Measurements from ENCODE around the gene ZNF597.

The ZNF597 gene

DNA sequence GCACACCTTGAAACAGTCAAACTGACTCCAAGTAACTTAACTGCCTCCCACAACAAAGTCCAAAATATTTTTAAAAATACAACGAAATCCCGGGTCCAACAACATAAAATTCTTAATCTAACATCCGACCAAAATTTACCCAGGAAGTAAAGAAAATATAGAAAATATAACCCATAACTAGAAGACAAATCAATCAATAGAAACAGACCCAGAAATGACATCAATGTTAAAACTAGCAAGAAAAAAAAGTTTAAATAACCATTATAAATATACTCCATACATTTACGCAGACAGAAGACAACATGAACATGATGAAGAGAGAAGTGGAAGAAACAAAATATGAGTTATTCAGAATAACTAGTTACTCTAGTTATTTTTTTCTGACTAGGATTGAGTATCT, 3.7 kb downstream of the ZNF597 start:
- DNase-seq, result no peak

DNA sequence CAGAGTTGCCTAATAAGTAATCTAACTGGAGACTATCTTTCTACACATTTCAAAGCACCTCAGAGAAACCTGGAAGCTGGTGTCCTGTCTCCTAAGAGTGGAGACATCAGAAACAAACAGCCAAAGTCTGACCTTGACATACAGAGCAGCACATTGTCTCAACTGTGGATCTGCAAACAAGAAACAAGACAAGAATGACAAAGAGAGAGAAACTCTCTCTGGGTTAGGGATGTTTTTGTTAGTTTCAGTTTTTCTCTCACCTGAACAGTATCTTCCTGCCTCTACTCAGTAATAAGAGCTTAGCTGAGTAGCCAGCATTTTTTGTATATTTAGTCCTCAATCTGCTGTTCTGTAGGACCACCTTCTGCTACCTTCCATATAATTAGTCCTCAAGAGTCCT, 8.9 kb downstream of the ZNF597 start:
- DNase-seq, result no peak

DNA sequence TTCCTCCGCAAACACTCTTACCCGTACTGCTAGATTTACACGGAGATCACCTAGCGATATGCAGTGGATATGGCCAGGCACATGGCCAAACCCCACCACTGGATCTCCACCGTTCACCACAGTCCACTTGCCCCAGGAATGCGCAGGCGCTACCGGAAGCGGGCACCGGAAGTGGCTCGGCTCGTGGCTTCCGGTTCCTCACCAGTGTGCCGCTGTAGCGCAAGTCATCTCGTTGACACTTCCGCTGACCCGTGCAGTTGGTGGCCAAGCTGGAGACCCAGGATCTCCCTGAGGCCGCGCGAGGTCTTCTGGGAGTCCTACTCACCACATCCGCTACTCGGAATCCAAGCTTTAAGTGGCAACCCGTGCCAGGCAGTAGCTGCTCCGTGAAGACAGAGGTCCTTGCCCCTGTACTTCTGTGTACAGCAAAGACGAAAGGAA, 11.5 kb downstream of the ZNF597 start:
- no peak for DNase-seq

DNA sequence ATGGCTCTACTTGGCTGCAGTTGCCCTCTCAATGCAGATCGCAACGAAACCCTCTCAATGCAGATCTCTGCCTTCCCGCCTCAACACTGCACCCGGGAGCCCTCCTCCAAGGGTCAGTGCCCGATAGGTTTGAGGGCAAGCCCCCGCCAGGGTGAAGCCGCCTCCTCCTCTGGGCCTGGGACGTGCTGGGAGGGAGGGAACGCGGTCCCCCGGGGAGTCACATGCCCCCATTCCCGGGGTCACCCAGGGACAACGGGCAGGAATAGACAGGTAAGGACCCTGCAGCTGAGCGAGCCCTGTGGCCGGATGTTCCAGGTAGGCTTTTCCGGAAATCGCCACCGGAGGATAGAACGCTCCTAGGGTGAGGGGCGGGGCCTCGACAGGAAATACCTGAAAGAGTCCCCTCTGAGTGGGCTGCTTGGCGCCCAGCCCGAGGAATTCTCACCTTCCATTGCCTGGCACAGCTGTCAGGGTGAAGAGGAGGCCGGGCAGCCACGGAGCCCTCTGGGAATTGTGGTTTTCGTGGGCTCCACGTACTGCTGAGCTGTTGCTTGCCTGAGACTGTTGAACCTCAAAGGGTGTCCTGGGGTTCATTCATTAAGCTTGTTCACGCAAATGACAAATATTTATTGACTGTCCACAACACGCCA, 29.4 kb downstream of the ZNF597 start:
- DNase-seq, result no peak

DNA sequence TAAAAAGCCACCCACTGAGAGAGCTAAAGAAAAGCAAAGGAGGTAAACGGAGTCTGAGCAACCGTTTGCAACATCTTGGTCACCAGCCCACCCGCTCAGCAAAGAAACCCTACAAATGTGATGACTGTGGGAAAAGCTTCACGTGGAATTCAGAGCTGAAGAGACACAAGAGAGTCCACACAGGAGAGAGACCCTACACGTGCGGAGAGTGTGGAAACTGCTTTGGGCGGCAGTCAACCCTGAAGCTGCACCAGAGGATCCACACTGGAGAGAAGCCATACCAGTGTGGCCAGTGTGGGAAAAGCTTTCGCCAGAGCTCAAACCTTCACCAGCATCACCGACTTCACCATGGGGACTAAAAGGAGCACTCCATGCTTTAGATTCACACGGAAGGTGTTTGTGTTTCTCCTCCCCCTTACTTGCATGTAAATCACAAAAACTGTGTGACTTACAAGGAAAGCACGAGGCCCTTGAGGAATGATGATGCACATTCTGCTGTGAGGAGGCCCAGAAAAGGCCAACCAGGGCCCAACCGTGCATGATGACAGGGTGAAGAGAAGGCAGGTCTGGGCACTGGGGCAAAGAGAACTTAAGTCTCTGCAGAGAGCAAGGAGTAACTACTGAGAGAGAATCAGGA, 34.6 kb downstream of the ZNF597 start:
- no peak for DNase-seq

DNA sequence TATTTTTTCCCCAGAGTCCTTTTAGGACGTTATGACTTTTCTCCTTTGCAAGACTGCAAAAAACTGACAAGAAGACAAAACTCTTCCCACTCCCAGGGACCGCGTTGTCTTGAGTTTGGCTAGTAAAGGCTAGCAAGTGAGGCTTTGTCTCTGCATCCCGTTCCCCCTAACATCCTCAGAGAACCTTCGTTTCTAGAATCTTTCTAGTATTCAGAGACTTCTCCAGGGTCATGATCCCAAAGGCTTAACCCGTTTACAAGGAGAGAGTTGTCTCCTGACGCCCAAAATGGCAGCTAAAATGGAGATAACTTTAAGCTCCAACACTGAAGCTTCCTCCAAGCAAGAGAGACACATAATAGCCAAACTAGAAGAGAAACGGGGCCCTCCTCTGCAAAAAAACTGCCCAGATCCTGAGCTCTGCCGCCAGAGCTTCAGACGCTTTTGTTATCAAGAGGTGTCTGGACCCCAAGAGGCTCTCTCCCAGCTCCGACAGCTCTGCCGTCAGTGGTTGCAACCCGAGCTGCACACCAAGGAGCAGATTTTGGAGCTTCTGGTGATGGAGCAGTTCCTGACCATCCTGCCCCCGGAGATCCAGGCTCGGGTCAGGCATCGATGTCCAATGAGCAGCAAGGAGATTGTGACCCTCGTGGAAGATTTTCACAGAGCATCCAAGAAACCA, 41.4 kb downstream of the ZNF597 start:
- DNase-seq, result peak; percentile 16

DNA sequence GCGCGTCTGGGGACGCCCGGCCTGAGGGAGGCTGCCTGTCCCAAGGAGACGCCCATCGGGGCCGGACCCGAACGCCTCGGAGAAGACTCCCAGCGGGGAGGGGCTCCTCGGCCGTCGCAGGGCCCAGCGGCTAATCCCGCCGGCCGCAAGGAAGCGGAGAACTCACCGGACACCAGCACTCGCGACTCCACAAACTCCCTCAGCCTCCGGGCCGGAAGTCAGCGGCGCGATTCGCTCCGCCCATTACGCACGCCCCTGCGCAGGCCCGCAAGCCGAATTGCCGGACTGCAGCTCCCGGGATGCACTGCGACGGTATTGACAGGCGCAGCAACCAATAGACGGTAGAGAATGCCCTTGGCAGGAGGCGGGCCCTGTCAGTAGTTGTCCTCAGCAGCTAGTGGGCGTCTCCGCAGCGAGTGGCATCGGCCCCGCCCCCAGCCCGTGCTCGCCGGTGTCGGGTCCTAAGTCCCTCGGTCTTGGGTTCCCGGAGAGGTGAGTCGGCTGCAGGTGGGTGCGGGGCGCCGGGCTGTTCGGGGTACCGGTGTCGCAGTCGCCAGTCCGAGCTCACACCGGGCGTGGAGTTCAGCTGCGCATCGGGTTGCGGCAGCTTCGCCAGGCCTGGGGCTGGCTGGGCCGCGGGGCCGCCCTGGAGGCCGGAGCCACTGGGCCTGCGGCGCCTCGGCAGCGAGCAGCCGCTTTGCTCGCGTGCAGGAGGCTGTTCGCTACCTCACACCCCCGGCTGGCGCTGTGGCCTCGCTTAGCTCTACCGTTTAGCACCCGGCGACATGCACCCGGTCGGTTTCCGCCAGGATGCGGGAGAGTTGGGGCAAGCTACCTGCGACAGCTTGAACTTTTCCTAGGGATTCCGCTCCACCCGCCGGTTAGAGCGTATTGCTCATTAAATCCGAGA, 42.3 kb downstream of the ZNF597 start, which contains the start of the genes ZNF174 and ZSCAN32:
ZNF174 (plus strand) TSS at position 437 of the 910 bp plus-strand sequence. CDS start 790 bp downstream, outside the sequence.
ZSCAN32 (minus strand) TSS at position 226 of the 910 bp plus-strand sequence. CDS start 3,447 bp downstream, outside the sequence.
- DNase-seq, result peak; percentile 98

DNA sequence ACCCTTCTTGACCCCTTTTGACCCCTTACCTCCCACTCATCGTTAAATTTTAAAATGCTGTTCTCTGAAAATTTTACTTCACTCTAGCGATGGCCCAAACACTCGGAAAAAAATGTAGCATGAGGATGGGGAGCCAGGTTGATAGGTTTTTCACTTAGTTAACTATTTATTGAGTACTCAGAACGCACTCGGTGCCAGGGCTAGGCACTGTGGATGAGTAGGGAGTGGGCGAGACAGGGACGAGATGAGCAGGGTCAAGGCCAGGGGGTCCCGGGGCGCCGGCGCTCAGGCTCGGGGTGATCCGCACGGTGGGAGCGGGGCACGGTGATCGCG, 42.9 kb downstream of the ZNF597 start:
- no peak for DNase-seq

DNA sequence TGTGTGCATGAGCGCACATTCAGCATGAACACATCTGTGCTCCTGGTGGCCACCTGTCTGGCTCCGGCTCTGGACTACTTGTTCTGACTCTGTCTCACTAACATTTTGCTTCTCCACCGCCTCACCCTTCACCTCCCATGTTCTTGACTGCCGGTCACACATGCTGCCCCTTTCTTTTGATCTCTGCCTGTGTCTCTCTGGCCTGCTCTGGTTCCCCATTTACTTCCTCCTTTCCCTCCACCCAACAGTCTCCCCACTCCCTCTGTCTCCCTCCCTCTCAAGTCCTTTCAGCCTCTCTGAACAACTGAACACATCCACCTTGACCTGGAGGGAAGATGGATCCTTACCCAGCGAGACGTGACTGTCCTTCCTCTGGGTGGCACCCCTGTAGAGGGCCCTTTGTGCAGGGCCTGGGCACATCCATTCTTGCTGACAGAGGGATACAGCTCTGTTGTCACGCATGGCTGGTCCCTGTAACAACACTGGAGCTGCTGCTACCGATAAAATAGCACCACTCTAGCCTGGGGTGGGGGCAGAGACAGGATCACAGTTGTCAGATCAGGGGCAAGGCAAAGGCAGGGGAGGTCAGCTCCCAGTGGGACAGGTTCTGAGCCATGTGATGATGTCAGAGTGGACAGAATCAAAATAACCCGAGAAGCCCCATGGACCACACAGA, 53.5 kb downstream of the ZNF597 start:
- DNase-seq, result no peak

DNA sequence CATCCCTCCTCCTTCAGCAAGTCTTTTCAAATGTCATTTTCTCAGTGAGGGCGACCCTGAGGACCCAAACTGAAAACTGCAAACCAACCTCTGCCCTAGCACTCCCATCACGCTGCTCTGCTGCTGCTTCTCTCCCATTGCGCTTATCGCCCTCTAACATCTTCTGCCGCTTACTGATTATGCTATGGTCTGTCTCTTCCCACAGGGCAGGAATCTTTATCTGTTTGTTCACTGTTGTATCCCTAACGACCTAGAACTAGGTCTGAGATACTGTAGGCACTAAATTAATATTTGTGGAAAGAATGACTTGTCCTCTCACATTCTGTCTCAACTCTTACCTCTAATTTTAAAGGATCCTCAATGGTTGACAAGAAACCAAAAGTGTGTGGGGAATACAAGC, 55.0 kb downstream of the ZNF597 start:
- no peak for DNase-seq

DNA sequence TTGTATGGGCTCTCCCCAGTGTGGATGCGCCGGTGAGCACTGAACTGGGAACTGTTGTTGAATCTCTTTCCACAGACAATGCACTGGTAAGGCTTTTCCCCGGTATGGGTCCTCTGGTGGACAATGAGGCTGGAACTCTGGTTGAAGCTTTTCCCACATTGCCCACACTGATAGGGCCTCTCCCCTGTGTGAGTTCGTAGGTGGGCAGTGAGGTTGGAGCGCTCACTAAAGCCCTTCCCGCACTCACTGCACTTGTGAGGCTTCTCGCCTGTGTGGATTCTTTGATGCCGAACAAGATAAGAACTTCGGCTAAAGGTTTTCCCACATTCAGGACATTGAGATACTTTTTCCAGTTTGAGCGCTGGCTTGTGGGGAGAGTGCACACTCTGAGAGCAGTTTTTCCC, 60.3 kb downstream of the ZNF597 start:
- no peak for DNase-seq
